A673 (cell line): Measurements from ENCODE around the gene CHST6.

Source experiments
- CTCF ChIP-seq: fragments of 300-800, 200-600 bp; sonication (generic); conservative IDR thresholded peaks from 2 replicates; pipeline ENCODE4 v1.5.1; 2017; ENCODE audit warnings: low read depth, mild to moderate bottlenecking, antibody characterized with exemption, low read length, moderate library complexity, mixed read lengths
- EZH2 ChIP-seq: fragments of 200-600 bp; sonication (generic); IDR thresholded peaks from 2 replicates; pipeline ENCODE4 v1.6.1; 2017; ENCODE audit warnings: borderline replicate concordance, low read depth, mild to moderate bottlenecking, mixed read lengths, antibody characterized with exemption, low read length; ENCODE audit not compliant: poor library complexity, severe bottlenecking

GRCh38 chr16:75455677-75456076 is 39.6 kb downstream of the CHST6 start:
- TF ChIP-seq EZH2 (no peak), CTCF (no peak)
